ENCODE results near the gene MYO3A.

The MYO3A gene

GRCh38 chr10:26214004-26214403 lies 280.0 kb downstream of the MYO3A start:
- DNase-seq (ENCODE audit: extremely low read depth in 1 of 2, low read depth in 1 of 2), result no peak

- DNase-seq (ENCODE audit: extremely low read depth in 1 of 2, low read depth in 1 of 2), result no peak
Measured at GRCh38 chr10:26214551-26215395, 280.7 kb downstream of the MYO3A start.

DNA sequence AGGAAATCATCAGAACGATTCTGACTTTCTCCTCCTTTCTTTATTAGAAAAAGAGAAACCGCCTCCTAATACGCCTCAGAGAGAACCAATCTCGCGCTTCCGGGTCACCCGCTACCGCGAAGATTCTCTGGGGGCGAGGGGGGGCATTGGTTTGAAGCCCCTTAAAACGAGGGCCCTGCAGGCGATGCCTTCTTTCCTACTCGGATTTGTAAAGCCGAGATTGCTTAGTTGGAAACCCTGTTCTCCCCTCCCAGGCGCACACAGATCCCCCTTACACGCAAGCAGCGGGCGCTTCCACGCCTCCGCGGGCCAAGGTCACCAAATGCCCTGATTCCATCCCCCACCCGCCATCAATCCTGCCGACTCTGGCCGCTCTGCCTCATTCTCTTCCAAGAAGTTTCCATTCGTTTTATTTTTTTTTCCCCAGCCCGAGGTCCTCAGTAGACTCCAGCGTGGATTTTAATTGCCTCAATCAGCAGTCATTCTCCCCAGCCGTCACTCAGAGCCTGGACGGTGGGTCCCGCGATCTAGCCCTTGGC lies 281.4 kb downstream of the MYO3A start:
- no peak for DNase-seq (ENCODE audit: extremely low read depth in 1 of 2, low read depth in 1 of 2)

DNA sequence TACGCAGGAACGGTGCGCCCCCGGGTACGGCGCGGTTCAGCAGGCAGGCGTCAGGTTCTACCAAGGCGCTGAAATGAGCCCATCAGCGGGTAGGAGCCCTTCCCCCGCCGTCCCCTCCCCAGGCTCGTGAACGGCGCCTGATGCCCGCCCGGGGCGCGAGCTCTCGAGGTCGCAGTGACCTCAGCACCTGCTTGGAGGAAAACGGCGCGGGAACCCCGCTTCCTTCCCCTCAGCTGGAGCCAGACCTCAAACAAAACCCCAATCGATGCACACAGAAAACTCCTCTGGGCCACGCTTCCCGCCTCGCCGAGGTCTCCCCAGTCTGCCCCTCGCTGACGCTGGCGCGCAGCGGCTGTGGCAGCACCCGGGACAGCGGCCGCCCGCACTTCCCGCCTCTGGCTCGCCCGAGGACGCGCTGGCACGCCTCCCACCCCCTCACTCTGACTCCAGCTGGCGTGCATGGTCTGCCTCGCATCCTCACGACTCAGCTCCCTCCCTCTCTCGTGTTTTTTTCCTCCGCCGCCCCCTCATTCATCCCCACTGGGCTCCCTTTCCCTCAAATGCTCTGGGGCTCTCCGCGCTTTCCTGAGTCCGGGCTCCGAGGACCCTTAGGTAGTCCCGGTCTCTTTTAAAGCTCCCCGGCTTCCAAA lies 282.0 kb downstream of the MYO3A start:
- DNase-seq (ENCODE audit: extremely low read depth in 1 of 2, low read depth in 1 of 2), result no peak

DNA sequence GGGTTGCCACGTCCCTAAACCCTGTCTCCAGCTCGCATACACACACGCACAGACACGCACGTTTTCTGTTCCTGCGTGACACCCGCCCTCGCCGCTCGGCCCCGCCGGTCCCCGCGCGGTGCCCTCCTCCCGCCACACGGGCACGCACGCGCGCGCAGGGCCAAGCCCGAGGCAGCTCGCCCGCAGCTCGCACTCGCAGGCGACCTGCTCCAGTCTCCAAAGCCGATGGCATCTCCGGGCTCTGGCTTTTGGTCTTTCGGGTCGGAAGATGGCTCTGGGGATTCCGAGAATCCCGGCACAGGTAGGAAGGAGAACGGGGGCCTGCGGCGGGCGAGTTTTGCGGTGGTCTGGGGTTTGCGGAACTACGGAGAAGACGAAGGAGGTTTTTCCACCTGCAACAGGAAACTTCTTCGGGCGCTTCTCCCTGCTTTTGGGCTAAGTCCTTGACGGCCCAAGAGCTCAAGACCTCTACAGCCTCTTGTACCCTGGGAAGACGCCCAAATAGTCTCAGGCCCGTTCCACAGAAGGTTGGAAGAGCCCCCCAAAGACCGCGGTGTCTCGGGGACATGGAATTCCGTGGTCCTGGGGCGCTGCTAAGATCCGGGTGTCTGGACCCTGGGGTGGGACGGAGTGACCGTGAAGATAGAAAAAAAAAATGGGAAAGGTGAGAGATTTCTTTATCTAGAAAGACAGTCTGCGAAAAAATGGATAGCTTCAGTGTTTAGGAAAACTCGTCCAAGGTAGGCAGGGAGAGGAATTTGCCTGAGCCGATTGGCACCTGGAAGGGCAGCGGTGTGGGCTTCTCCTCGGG lies 282.8 kb downstream of the MYO3A start, which contains the start of gene GAD2:
GAD2 (plus strand) TSS at position 190 of the 811 bp plus-strand sequence; CDS start at position 226, 36 bp downstream.
- DNase-seq (ENCODE audit: extremely low read depth in 1 of 2, low read depth in 1 of 2), result no peak

- no peak for DNase-seq (ENCODE audit: extremely low read depth in 1 of 2, low read depth in 1 of 2)
Measured at GRCh38 chr10:26217396-26218086, 283.5 kb downstream of the MYO3A start.

- DNase-seq (ENCODE audit: extremely low read depth in 1 of 2, low read depth in 1 of 2), result no peak
Measured at GRCh38 chr10:26219676-26220075, 285.6 kb downstream of the MYO3A start.

DNA sequence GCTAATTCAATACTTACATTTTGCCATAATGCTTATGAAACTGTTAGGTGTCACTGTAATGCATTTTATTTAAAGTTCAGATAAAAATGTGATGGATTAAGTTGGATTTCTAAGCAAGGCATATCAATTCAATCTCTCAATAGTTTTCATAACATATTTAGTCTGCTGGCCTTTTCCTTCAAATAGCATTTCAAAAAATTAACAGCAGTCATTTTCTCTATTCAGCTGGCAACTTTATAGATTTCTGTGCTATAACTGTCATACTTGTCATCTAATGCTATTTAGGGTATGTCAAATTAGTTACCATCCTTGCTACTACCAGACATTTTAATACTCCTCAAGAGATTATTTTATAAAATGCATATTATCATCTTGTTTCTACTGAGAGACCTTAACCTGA lies 286.9 kb downstream of the MYO3A start:
- no peak for DNase-seq (ENCODE audit: extremely low read depth in 1 of 2, low read depth in 1 of 2)

DNA sequence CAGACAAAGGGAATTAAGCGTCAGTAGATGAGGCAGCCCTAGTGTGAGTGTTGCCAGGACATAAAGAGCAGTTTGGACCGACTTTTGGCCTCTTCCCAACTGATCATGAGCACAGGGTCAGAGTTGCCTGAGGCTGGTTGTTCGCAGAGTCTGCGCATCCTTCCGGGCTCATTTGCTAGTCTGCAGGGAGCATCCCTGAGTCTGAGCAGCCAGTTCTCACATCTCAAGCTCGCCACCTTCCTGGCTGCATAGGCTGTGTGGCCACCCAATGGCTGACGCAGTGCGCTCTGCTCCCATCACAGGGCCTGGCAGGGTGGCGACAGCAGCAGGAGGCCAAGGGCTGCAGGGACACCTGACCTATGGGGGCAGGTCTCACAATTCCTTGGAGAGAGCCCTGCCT lies 287.5 kb downstream of the MYO3A start:
- no peak for DNase-seq (ENCODE audit: extremely low read depth in 1 of 2, low read depth in 1 of 2)

GRCh38 chr10:26222563-26222962 lies 288.5 kb downstream of the MYO3A start:
- DNase-seq (ENCODE audit: extremely low read depth in 1 of 2, low read depth in 1 of 2), result no peak

DNA sequence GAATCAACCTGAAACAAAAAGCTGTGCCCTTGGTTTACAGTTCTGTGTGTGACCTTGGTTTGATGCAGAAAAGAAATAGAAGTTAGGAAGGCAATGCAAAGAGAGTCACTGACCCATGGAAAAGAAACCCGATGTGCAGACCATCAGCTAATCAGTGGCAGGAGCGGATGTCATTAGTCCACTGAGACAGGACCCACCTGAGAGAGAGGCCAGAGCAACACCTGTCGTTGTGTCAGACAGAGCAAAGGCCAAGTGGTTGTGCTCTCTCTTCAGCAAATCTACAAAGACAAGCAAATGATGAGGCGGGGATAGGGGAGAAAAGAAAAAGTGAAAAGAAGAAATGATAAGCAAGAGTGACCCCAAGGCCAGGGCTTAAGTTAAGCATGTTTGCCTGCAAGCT lies 291.3 kb downstream of the MYO3A start:
- no peak for DNase-seq (ENCODE audit: extremely low read depth in 1 of 2, low read depth in 1 of 2)

DNA sequence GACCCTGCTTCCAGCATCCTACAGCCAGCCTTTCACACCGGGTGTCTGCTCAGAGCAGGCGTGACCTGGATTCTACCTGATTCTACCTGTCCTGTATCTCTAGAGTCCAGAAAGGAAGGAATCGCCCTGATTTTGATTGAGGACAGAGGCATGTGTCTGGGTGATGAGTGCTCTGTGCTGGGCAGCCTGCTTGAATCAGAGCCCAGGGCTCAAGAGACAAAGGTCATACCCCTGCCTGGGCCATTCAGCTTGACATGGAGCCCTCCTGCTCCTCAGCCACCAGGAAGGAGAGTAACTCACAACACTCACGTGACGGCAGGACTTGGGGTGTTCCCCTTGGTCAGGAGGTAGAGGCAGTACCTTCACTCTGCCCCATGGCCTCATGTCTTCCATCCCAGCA lies 293.8 kb downstream of the MYO3A start:
- DNase-seq (ENCODE audit: extremely low read depth in 1 of 2, low read depth in 1 of 2), result no peak

DNA sequence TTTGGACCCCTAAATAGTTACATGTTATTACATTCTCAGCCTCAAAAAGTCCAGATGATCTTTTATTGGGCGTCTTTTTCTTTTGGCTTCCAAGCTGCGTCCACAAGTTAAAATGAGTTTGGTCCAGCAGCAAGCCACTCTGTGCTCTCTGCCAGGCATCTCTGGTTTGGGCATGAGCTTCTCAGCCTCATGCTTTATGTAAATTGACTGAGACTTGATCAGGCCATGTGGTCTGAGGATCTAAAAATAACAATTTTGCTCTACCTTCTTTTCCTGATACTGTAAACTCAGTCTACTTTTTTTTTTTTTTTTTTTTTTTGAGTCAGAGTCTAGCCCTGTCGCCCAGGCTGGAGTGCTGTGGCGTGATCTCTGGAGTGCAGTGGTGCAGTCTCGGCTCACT lies 298.1 kb downstream of the MYO3A start:
- no peak for DNase-seq (ENCODE audit: extremely low read depth in 1 of 2, low read depth in 1 of 2)

- no peak for DNase-seq (ENCODE audit: extremely low read depth in 1 of 2, low read depth in 1 of 2)
Measured at GRCh38 chr10:26235761-26236160, 301.7 kb downstream of the MYO3A start.

DNA sequence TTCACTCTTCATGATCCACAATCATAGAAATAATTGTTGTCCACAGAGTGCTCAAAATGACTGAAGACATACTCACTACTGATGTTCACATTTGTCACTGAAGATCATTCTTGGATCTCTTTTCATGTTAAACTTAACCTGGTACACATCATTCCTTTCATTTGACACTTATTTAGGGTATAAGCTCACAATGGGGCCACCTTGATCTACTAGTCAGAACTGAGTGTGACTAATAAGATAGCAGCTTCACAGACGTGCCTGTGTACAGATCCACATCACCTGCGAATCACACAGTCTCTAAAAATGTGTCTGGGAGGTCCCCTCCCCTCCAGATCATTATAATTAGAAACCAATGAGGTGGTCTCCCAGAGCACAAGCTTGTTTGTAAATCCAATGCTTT lies 304.3 kb downstream of the MYO3A start:
- DNase-seq (ENCODE audit: extremely low read depth in 1 of 2, low read depth in 1 of 2), result no peak

GRCh38 chr10:26242706-26243350 lies 308.8 kb downstream of the MYO3A start:
- DNase-seq (ENCODE audit: extremely low read depth in 1 of 2, low read depth in 1 of 2), result no peak

GRCh38 chr10:26243351-26243720 lies 309.3 kb downstream of the MYO3A start:
- DNase-seq (ENCODE audit: extremely low read depth in 1 of 2, low read depth in 1 of 2), result no peak

DNA sequence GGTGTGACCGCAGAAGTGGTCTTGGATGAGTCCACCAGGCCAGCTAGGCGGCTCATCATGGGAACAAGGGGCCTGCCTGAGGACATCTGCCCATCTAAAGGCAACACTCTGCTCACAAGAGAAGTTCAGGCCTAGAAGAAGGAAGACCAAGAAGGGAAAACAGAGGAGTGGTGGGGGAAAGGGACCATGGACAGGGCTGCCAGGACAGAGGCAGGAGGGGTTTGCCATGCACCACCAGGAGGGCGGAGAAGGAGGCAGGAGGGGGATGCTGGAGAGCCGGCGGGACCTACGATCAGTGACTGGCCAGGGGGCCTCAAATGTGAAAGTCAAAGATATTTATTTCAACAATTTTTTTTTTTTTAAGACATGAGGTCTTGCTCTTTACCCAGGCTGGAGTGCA lies 315.7 kb downstream of the MYO3A start:
- DNase-seq (ENCODE audit: extremely low read depth in 1 of 2, low read depth in 1 of 2), result no peak

DNA sequence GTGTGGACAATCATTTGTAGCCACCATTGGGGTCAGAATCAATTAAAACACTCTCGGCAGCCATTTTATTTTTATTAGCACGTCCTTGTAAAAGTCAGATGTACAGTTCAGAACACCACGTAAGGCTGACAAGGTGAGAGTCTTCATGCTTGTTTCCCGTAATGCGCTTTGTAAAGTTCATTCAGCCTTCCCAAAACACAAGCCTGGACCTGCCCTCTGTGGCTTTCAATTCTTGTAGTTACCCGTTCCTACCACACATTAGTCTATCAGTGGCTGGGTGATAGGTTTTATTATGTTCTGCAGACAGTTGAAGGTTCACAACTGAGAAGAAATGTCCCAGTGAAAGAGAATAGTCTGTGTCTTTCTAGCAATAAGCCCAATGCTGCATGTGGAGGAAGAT lies 317.9 kb downstream of the MYO3A start:
- DNase-seq (ENCODE audit: extremely low read depth in 1 of 2, low read depth in 1 of 2), result no peak

- DNase-seq (ENCODE audit: extremely low read depth in 1 of 2, low read depth in 1 of 2), result no peak
Measured at GRCh38 chr10:26254616-26255015, 320.6 kb downstream of the MYO3A start.
